Smooth muscle cell (in vitro differentiated cells): ENCODE measurements around the gene KCNIP3. TPM values are rescaled to one million over a fixed set of nuclear protein-coding genes. Genes with fewer than 3 reads are reported as not detected.

ENCODE experiments used
- DNase-seq: peaks from one replicate; lab custom pipeline; 2025; ENCODE audit not compliant: unreplicated experiment; lab: John Stamatoyannopoulos, UW
- H2AFZ ChIP-seq: fragments of 200-600 bp; sonication (generic); 2 replicates; pipeline ENCODE4 v1.6.0; 2016; ENCODE audit warnings: antibody characterized with exemption, low read depth, mild to moderate bottlenecking
- H3F3A ChIP-seq: fragments of 200-600 bp; sonication (generic); 2 replicates; pipeline ENCODE4 v1.6.0; 2017; ENCODE audit warnings: antibody characterized with exemption, low read depth
- H3K27ac ChIP-seq: fragments of 200-600 bp; sonication (generic); 2 replicates; pipeline ENCODE4 v1.5.1; 2016; ENCODE audit warnings: low read depth, mild to moderate bottlenecking
- H3K27me3 ChIP-seq: fragments of 200-600 bp; sonication (generic); 2 replicates; pipeline ENCODE4 v1.6.1; 2016; ENCODE audit warnings: low read depth, mild to moderate bottlenecking
- H3K36me3 ChIP-seq: fragments of 200-600 bp; sonication (generic); 2 replicates; pipeline ENCODE4 v1.5.1; 2016; ENCODE audit warnings: low read depth
- H3K4me1 ChIP-seq: fragments of 200-600 bp; sonication (generic); 2 replicates; pipeline ENCODE4 v1.5.1; 2016; ENCODE audit warnings: low read depth
- H3K4me2 ChIP-seq: fragments of 200-600 bp; sonication (generic); 2 replicates; pipeline ENCODE4 v1.6.0; 2016; ENCODE audit warnings: mild to moderate bottlenecking
- H3K4me3 ChIP-seq: fragments of 200-600 bp; sonication (generic); 2 replicates; pipeline ENCODE4 v1.5.1; 2016; ENCODE audit warnings: mild to moderate bottlenecking
- H3K79me2 ChIP-seq: fragments of 200-600 bp; sonication (generic); 2 replicates; pipeline ENCODE4 v1.6.0; 2016; ENCODE audit warnings: low read depth, mild to moderate bottlenecking
- H3K9ac ChIP-seq: fragments of 200-600 bp; sonication (generic); 2 replicates; pipeline ENCODE4 v1.6.0; 2016; ENCODE audit warnings: low read depth
- H3K9me3 ChIP-seq: fragments of 200-600 bp; sonication (generic); replicated peaks from 2 replicates; pipeline ENCODE4 v1.5.1; 2016; ENCODE audit warnings: low read depth
- H4K20me1 ChIP-seq: fragments of 200-600 bp; sonication (generic); 2 replicates; pipeline ENCODE4 v1.6.0; 2016; ENCODE audit warnings: low read depth
- WGBS: methylation state at CpG from one replicate; pipeline ENCODE4 v1.1.7; 2016; ENCODE audit warnings: low lambda C conversion rate; 5-methylcytosine and 5-hydroxymethylcytosine counted together
- polyA plus RNA-seq: library from polyadenylated mRNA; unstranded; fragments of >200 nt; fragmentation: Nextera tagmentation; extraction: Ambion mirVana; gene quantifications from 2 replicates; pipeline ENCODE4 v1.2.1, GENCODE V29; 2016
- total RNA-seq: library from RNA; depleted of rRNA; stranded (reverse); fragments of >200 nt; gene quantifications from 2 replicates; pipeline ENCODE4 v1.2.3, GENCODE V29; 2014
- TF ChIP-seq, protein P1 (sequence below): fragments of 200-600 bp; sonication (generic); IDR thresholded peaks from 2 replicates; pipeline ENCODE4 v1.5.1; 2017; ENCODE audit warnings: borderline replicate concordance, mild to moderate bottlenecking, antibody characterized with exemption; ENCODE audit not compliant: insufficient read depth, poor library complexity, severe bottlenecking

The KCNIP3 gene
- total and polyA plus RNA-seq, 2 experiments from 2014 or later = 1.1 to 7.6 TPM

DNA sequence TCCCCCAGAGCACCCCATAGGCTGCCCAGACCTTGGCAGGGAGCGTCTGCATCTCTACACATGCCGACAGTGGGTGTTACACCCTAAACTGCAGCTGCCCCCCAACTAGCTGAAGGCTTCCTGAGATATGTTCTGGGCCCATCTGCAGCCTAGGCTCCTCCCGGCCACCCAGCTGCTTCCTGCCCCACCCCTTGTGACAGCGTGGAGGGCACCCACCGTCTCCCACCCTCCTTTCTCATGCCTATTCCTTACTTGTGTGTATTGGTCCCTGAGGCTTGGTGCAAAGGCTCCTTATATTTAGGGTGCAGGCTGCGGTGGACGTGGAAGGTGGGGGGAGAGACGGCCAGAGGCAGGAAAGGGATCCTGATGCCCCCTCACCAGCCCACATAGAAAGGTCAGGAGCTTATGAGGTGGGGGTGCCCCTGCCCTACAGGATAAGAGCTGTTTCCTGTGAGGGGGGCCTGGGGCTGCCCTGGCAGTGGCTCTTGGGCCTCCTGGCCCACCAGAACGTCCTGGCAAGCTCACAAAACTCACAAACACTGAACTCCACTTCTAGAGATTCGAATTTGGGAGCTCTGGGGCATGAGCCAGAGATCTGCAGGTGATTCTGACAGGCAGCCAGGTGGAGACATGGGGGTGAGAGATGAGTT is 30.2 kb upstream of the KCNIP3 start:
- WGBS = 83% methylated on average over 10 of the region's 10 CpGs
- Histone ChIP-seq H3K79me2 (no peaks in the 10 kb centered on the region), H3K9me3 (no peaks in the 10 kb centered on the region), H3F3A (no peaks in the 10 kb centered on the region), H3K27me3 (no peaks in the 10 kb centered on the region), H3K36me3 (no peaks in the 10 kb centered on the region), H4K20me1 (no peaks in the 10 kb centered on the region), H3K4me1 (no peaks in the 10 kb centered on the region), H3K27ac (no peak overlapping the region), H3K4me3 (no peak overlapping the region), H2AFZ (no peak overlapping the region), H3K9ac (no peak overlapping the region), H3K4me2 (no peak overlapping the region)
- DNase-seq = no peak
- TF ChIP-seq, protein P1, sequence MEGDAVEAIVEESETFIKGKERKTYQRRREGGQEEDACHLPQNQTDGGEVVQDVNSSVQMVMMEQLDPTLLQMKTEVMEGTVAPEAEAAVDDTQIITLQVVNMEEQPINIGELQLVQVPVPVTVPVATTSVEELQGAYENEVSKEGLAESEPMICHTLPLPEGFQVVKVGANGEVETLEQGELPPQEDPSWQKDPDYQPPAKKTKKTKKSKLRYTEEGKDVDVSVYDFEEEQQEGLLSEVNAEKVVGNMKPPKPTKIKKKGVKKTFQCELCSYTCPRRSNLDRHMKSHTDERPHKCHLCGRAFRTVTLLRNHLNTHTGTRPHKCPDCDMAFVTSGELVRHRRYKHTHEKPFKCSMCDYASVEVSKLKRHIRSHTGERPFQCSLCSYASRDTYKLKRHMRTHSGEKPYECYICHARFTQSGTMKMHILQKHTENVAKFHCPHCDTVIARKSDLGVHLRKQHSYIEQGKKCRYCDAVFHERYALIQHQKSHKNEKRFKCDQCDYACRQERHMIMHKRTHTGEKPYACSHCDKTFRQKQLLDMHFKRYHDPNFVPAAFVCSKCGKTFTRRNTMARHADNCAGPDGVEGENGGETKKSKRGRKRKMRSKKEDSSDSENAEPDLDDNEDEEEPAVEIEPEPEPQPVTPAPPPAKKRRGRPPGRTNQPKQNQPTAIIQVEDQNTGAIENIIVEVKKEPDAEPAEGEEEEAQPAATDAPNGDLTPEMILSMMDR = no peak

DNA sequence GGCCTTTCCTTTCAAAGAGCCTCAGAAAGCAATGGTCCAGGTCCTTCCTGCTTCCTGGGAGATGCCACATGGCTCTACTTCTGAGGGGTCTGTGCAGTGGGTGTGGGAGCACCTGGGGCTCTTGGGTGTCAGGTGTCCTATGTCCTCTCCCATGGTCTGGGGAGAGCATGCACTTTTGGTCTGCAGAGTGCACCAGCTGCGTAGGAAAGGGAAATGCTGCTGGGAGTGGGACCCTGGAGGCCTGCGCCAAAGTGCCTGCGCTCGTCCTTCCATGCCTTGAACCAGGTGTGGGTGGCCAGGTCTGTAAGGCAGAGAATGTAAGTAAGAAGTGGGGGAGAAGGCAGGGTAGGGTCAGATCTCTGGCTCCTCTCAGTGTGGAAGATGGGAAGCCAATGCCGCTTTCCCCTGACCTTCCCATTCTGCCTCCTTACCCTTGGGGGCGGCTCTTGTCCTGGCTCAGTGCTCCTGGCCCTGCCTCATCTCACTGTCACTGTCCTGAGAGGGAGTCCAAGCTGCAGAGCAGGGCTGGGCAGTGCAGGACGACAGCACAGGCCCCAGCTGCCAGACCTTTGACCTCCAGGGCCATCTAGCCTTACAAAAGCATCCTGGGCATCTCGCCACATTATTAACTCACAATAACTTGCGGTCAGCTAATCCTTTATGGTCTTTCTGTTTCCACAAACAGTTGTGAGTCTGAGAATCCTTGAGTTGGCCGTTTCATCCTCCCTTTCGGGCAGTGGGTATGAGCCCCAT is 29.5 kb upstream of the KCNIP3 start:
- 87% methylated on average over 11 of the region's 11 CpGs for WGBS
- Histone ChIP-seq H3K4me1 (no peaks in the 10 kb centered on the region), H3K79me2 (no peaks in the 10 kb centered on the region), H3K4me3 (no peak overlapping the region), H3K27me3 (no peaks in the 10 kb centered on the region), H3K9me3 (no peaks in the 10 kb centered on the region), H3F3A (no peaks in the 10 kb centered on the region), H4K20me1 (no peaks in the 10 kb centered on the region), H3K9ac (no peak overlapping the region), H3K36me3 (no peaks in the 10 kb centered on the region), H2AFZ (no peak overlapping the region), H3K27ac (no peak overlapping the region), H3K4me2 (no peak overlapping the region)
- TF ChIP-seq, protein P1 = no peak
- no peak for DNase-seq

DNA sequence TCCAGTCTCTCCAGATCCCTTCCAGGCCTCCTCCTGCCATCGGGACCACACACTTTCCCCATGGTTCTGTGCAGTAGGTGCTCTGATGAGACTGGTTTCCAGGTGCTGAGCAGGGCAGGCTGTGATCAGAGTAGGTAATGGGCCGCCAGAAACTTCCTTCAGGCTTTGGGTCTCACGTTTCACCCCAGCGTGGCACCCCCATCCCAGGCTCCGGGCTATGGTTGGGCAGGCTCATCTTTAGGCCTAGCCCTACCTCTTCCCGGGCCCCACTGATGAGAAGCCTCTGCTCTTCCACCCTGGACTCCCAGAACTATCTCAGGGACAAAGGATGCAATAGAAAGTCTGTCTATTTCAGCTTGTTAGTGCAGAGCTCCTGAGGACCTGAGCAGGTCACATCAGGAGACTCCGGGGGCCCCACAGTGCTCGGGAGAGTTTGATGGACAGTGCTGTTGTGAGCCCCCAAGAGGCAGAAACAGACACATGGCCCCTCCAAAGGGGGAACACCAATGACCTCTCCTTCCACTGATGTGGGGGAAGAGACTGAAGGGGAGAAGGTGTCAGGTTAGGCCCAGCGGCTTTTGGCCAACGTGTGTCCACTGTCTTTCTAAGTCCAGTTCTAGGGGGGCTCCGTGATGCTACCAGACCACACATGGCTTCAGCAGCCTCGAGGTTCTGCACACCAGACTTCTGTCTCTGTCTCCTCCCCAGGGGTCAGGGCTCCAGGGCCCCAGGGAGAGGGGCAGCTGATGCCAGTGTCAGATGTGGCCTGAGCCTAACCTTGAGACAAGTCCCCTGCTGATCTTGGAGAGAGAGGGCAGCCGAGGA is 28.7 kb upstream of the KCNIP3 start:
- H3K27me3 ChIP-seq = no peaks in the 10 kb centered on the region
- H3K36me3 ChIP-seq = no peaks in the 10 kb centered on the region
- H3K79me2 ChIP-seq = no peaks in the 10 kb centered on the region
- no peaks in the 10 kb centered on the region for H4K20me1 ChIP-seq
- H2AFZ ChIP-seq = no peak overlapping the region
- H3K4me2 ChIP-seq = no peak overlapping the region
- DNase-seq = no peak
- no peak overlapping the region for H3K9ac ChIP-seq
- H3K4me3 ChIP-seq = no peak overlapping the region
- 86% methylated on average over 13 of the region's 13 CpGs for WGBS
- H3K27ac ChIP-seq = no peak overlapping the region
- TF ChIP-seq, protein P1 = no peak
- no peaks in the 10 kb centered on the region for H3K9me3 ChIP-seq
- no peaks in the 10 kb centered on the region for H3K4me1 ChIP-seq
- no peaks in the 10 kb centered on the region for H3F3A ChIP-seq
